ENCODE data around the gene PARL.

GRCh38 chr3:183827809-183828537 lies 56.7 kb downstream of the PARL start:
- TF ChIP-seq CTCF (IDR thresholded peaks at IDR 0.05 in 8 of 11, conservative IDR thresholded peaks at IDR 0.05 in 3 of 11) (no peak), POLR2AphosphoS5 (IDR thresholded peaks at IDR 0.05) (peak in 1 of 3 donors; percentile 9)

Data from spleen (tissue), 7 donors.